CD4-positive, alpha-beta memory T cell (primary cell): Measurements from ENCODE around the gene SEC22C. TPM values are rescaled to one million over a fixed set of nuclear protein-coding genes. Genes with fewer than 3 reads are reported as not detected.

Source experiments
- CTCF ChIA-PET: fragments of 350-600 bp; sonication (Branson Sonifier 250); formaldehyde crosslinking; loops from one replicate; lab custom pipeline; 2021; ENCODE audit warnings: inconsistent platforms; ENCODE audit not compliant: partially characterized antibody; lab: Charles Lee
- POLR2A ChIA-PET: fragments of 350-600 bp; sonication (Branson Sonifier 250); formaldehyde crosslinking; loops from one replicate; lab custom pipeline; 2021; ENCODE audit not compliant: partially characterized antibody; lab: Charles Lee
- DNase-seq, 5 donors: peaks; one replicate each; pipeline versions ENCODE4 v3.0.0 to v3.0.0-alpha.2; 2020 to 2022; ENCODE audit warnings: mixed read lengths in 1 of 5
- H3K27ac ChIP-seq: one replicate; pipeline ENCODE4 v1.7.0; 2013; ENCODE audit warnings: low read depth, low read length
- H3K27me3 ChIP-seq: 2 replicates; pipeline ENCODE4 v1.7.0; 2013; ENCODE audit warnings: mild to moderate bottlenecking, low read length, moderate library complexity; ENCODE audit not compliant: insufficient read depth
- H3K36me3 ChIP-seq: 2 replicates; pipeline ENCODE4 v1.7.0; 2013; ENCODE audit warnings: mild to moderate bottlenecking, low read length, moderate library complexity; ENCODE audit not compliant: insufficient read depth
- H3K4me1 ChIP-seq: 2 replicates; pipeline ENCODE4 v1.7.0; 2013; ENCODE audit warnings: mild to moderate bottlenecking, low read length, moderate library complexity; ENCODE audit not compliant: insufficient read depth
- H3K4me3 ChIP-seq, 2 donors: one replicate each; pipeline ENCODE4 v1.7.0; 2013; ENCODE audit warnings: low read length in 2 of 2, mild to moderate bottlenecking in 1 of 2
- H3K9me3 ChIP-seq, 2 donors: one replicate each; pipeline ENCODE4 v1.7.0; 2013; ENCODE audit warnings: low read length in 2 of 2, control low read depth in 1 of 2; ENCODE audit not compliant: control insufficient read depth in 1 of 2
- H3K27ac Mint-ChIP-seq, 7 donors: one replicate each; pipeline ENCODE4 v1.8.0; 2020 to 2021; ENCODE audit warnings: mixed read lengths in 7 of 7, mild to moderate bottlenecking in 6 of 7, inconsistent platforms in 3 of 7, moderate library complexity in 3 of 7
- H3K27me3 Mint-ChIP-seq, 2 donors: one replicate each; pipeline ENCODE4 v1.8.0; 2020 to 2021; ENCODE audit warnings: mixed read lengths in 2 of 2
- H3K36me3 Mint-ChIP-seq, 2 donors: one replicate each; pipeline ENCODE4 v1.8.0; 2020 to 2021; ENCODE audit warnings: mixed read lengths in 2 of 2, inconsistent platforms in 1 of 2, mild to moderate bottlenecking in 1 of 2
- H3K4me1 Mint-ChIP-seq, 4 donors: one replicate each; pipeline ENCODE4 v1.8.0; 2020 to 2021; ENCODE audit warnings: mixed read lengths in 4 of 4, mild to moderate bottlenecking in 1 of 4
- H3K4me3 Mint-ChIP-seq, 8 donors: one replicate each; pipeline ENCODE4 v1.8.0; 2020 to 2021; ENCODE audit warnings: mixed read lengths in 8 of 8, mild to moderate bottlenecking in 7 of 8, moderate library complexity in 6 of 8, inconsistent platforms in 3 of 8
- H3K9me3 Mint-ChIP-seq, 8 donors: one replicate each; pipeline ENCODE4 v1.8.0; 2020 to 2021; ENCODE audit warnings: mixed read lengths in 8 of 8, mild to moderate bottlenecking in 5 of 8, inconsistent platforms in 3 of 8, moderate library complexity in 1 of 8
- intact Hi-C: fragments of 100-400 bp; cut with micrococcal nuclease; formaldehyde crosslinking; loops from one replicate; pipeline ENCODE4 v1.15.1; 2023
- polyA plus RNA-seq, 2 donors: library from polyadenylated mRNA; unstranded; fragments of 300-500 nt; fragmentation: Illumina TruSeq; gene quantifications; one replicate each; pipeline ENCODE4 v1.2.3, GENCODE V29; 2021
- total RNA-seq, 2 experiments: library from RNA; stranded (reverse); gene quantifications; one replicate each; pipeline ENCODE4 v1.2.3, GENCODE V29; 2021

The SEC22C gene
- total and polyA plus RNA-seq, 4 experiments from 2014 or later = 53.1 to 70.3 (median 56.2) TPM

- Histone ChIP-seq H3K9me3 (no peaks in the 10 kb centered on the region), H3K27ac (no peak overlapping the region), H3K4me3 (no peak overlapping the region), H3K4me1 (peaks cover 64% of the 10 kb centered on the region), H3K27me3 (peaks cover 9% of the 10 kb centered on the region), H3K36me3 (no peaks in the 10 kb centered on the region)
- intact Hi-C loops = loop anchor here (5.0 kb wide), 1 partner anchor 253 kb away; no protein-coding TSS in a partner anchor
- Mint-ChIP-seq H3K27me3 (peaks cover 7 to 9% of the 10 kb centered on the region in 2 donors), H3K4me1 (peaks cover 35 to 71% (median 54%) of the 10 kb centered on the region in 4 donors), H3K36me3 (peaks cover 0 to 10% of the 10 kb centered on the region in 2 donors), H3K4me3 (peak overlapping the region; percentile 86 to 92 (median 90)), H3K27ac (peak overlapping the region; percentile 26 to 93 (median 92)), H3K9me3 (no peaks in the 10 kb centered on the region)
- ChIA-PET CTCF (interaction anchor here (1.0 to 50.4 kb wide), 3 partner anchors 14 to 40 kb away, joined by 3 to 1823 read pairs (median 3); no protein-coding TSS in a partner anchor), POLR2A (interaction anchor here (1.9 to 3.8 kb wide), 3 partner anchors 22 to 32 kb away, joined by 4 to 75 read pairs (median 4); no protein-coding TSS in a partner anchor)
- no peak for DNase-seq
These were observed 77.8 kb downstream of the SEC22C start for GRCh38 chr3:42503957-42504333.

GRCh38 chr3:42503251-42503924 lies 78.4 kb downstream of the SEC22C start:
- Mint-ChIP-seq H3K9me3 (no peaks in the 10 kb centered on the region), H3K36me3 (peaks cover 0 to 10% of the 10 kb centered on the region in 2 donors), H3K4me3 (peak overlapping the region; percentile 86 to 92 (median 90)), H3K4me1 (peaks cover 31 to 66% (median 49%) of the 10 kb centered on the region in 4 donors), H3K27me3 (peaks cover 7 to 9% of the 10 kb centered on the region in 2 donors), H3K27ac (peak overlapping the region; percentile 83 to 93 (median 92))
- POLR2A ChIA-PET = interaction anchor here (1.9 to 3.8 kb wide), 6 partner anchors 16 to 32 kb away, joined by 4 to 75 read pairs (median 11); no protein-coding TSS in a partner anchor
- H3K4me3 ChIP-seq = peak overlapping the region; percentile 34 to 70
- DNase-seq = peak in 1 of 5 donors; percentile 17
- no peaks in the 10 kb centered on the region for H3K9me3 ChIP-seq
- CTCF ChIA-PET = interaction anchor here (1.0 to 50.4 kb wide), 3 partner anchors 16 to 87 kb away, joined by 3 to 1823 read pairs (median 4); partner anchors contain the start of gene SS18L2
- H3K27me3 ChIP-seq = peaks cover 9% of the 10 kb centered on the region
- intact Hi-C loops = loop anchor here (5.0 kb wide), 1 partner anchor 254 kb away; no protein-coding TSS in a partner anchor
- H3K27ac ChIP-seq = peak overlapping the region; percentile 28
- no peaks in the 10 kb centered on the region for H3K36me3 ChIP-seq
- H3K4me1 ChIP-seq = peaks cover 58% of the 10 kb centered on the region

GRCh38 chr3:42502429-42503250 lies 79.1 kb downstream of the SEC22C start, which contains the start of gene VIPR1:
Gene VIPR1 (plus strand): TSS chr3:42502643. CDS start chr3:42502736, 93 bp downstream.
- CTCF ChIA-PET = interaction anchor here (0.7 to 50.4 kb wide), 21 partner anchors 8 to 608 kb away, joined by 3 to 1823 read pairs (median 4); partner anchors contain the start of genes NKTR and SS18L2
- intact Hi-C loops = loop anchor here (1.0 to 5.0 kb wide), 6 partner anchors 34 to 255 kb away; partner anchors contain the start of gene NKTR
- DNase-seq = peak; percentile 93 to 95 (median 94)
- H3K36me3 ChIP-seq = no peaks in the 10 kb centered on the region
- Mint-ChIP-seq H3K27me3 (peaks cover 7 to 10% of the 10 kb centered on the region in 2 donors), H3K36me3 (peaks cover 0 to 9% of the 10 kb centered on the region in 2 donors), H3K4me1 (peaks cover 27 to 61% (median 44%) of the 10 kb centered on the region in 4 donors), H3K9me3 (no peaks in the 10 kb centered on the region), H3K27ac (peak within 1 kb of the TSS; percentile 83 to 97 (median 95)), H3K4me3 (peak within 1 kb of the TSS; percentile 95 to 99 (median 96))
- H3K9me3 ChIP-seq = no peaks in the 10 kb centered on the region
- H3K27ac ChIP-seq = peak within 1 kb of the TSS; percentile 64
- POLR2A ChIA-PET = interaction anchor here (0.7 to 3.8 kb wide), 28 partner anchors 10 to 1835 kb away, joined by 3 to 75 read pairs (median 10); partner anchors contain the start of genes NKTR, SEC22C, SS18L2 and TCAIM
- H3K27me3 ChIP-seq = peaks cover 9% of the 10 kb centered on the region
- H3K4me3 ChIP-seq = peak within 1 kb of the TSS; percentile 70 to 88
- H3K4me1 ChIP-seq = peaks cover 51% of the 10 kb centered on the region

GRCh38 chr3:42501681-42502428 lies 79.9 kb downstream of the SEC22C start:
- peak; percentile 61 to 73 (median 65) for DNase-seq
- Mint-ChIP-seq H3K9me3 (no peaks in the 10 kb centered on the region), H3K4me3 (peak overlapping the region; percentile 95 to 99 (median 96)), H3K4me1 (peaks cover 19 to 53% (median 36%) of the 10 kb centered on the region in 4 donors), H3K27me3 (peaks cover 7 to 12% of the 10 kb centered on the region in 2 donors), H3K27ac (peak overlapping the region; percentile 83 to 97 (median 95)), H3K36me3 (peaks cover 0 to 8% of the 10 kb centered on the region in 2 donors)
- H3K4me1 ChIP-seq = peaks cover 43% of the 10 kb centered on the region
- ChIA-PET CTCF (interaction anchor here (0.7 to 50.4 kb wide), 29 partner anchors 8 to 607 kb away, joined by 3 to 1823 read pairs (median 4); partner anchors contain the start of genes NKTR, SEC22C and SS18L2), POLR2A (interaction anchor here (0.7 to 3.8 kb wide), 28 partner anchors 11 to 1836 kb away, joined by 3 to 75 read pairs (median 10); partner anchors contain the start of genes NKTR, SEC22C, SS18L2 and TCAIM)
- H3K9me3 ChIP-seq = no peaks in the 10 kb centered on the region
- intact Hi-C loops = loop anchor here (1.0 to 5.0 kb wide), 7 partner anchors 34 to 379 kb away; partner anchors contain the start of gene NKTR
- peak overlapping the region; percentile 70 to 88 for H3K4me3 ChIP-seq
- H3K36me3 ChIP-seq = no peaks in the 10 kb centered on the region
- peaks cover 9% of the 10 kb centered on the region for H3K27me3 ChIP-seq
- peak overlapping the region; percentile 64 for H3K27ac ChIP-seq

- intact Hi-C loops = loop anchor here (1.0 to 5.0 kb wide), 2 partner anchors 256 to 380 kb away; no protein-coding TSS in a partner anchor
- peak overlapping the region; percentile 18 to 96 (median 79) for H3K27ac Mint-ChIP-seq
- Histone ChIP-seq H3K27me3 (peaks cover 9% of the 10 kb centered on the region), H3K4me1 (peaks cover 42% of the 10 kb centered on the region), H3K4me3 (peak overlapping the region in 1 of 2 donors; percentile 70), H3K27ac (peak overlapping the region; percentile 64), H3K36me3 (no peaks in the 10 kb centered on the region), H3K9me3 (no peaks in the 10 kb centered on the region)
- H3K27me3 Mint-ChIP-seq = peaks cover 7 to 12% of the 10 kb centered on the region in 2 donors
- peaks cover 0 to 8% of the 10 kb centered on the region in 2 donors for H3K36me3 Mint-ChIP-seq
- peak in 1 of 5 donors; percentile 11 for DNase-seq
- POLR2A ChIA-PET = interaction anchor here (0.6 to 3.8 kb wide), 21 partner anchors 11 to 888 kb away, joined by 3 to 75 read pairs (median 11); partner anchors contain the start of genes SEC22C and SS18L2
- H3K4me1 Mint-ChIP-seq = peaks cover 19 to 48% (median 34%) of the 10 kb centered on the region in 4 donors
- CTCF ChIA-PET = interaction anchor here (0.8 to 50.4 kb wide), 21 partner anchors 9 to 381 kb away, joined by 3 to 1823 read pairs (median 4); partner anchors contain the start of genes SEC22C and SS18L2
- peak overlapping the region; percentile 95 to 99 (median 96) for H3K4me3 Mint-ChIP-seq
- no peaks in the 10 kb centered on the region for H3K9me3 Mint-ChIP-seq
These were observed 80.5 kb downstream of the SEC22C start for GRCh38 chr3:42501321-42501680.
